HEK293T (cell line): Measurements from ENCODE around the gene DLG1.

ENCODE experiments used
- CTCF ChIA-PET: fragments of 350-600 bp; formaldehyde crosslinking; extraction: SDS; loops from one replicate; lab custom pipeline; 2021; ENCODE audit warnings: antibody characterized with exemption, inconsistent platforms; lab: Yijun Ruan, JAX
- POLR2A ChIA-PET: fragments of 350-600 bp; formaldehyde crosslinking; extraction: SDS; loops from one replicate; lab custom pipeline; 2020; ENCODE audit warnings: antibody characterized with exemption, inconsistent platforms; lab: Yijun Ruan, JAX
- DNase-seq: peaks from one replicate; pipeline ENCODE4 v3.0.0; 2012; ENCODE audit warnings: mixed read lengths; ENCODE audit errors: extremely low spot score
- ARNT ChIP-seq: fragments of 450-650 bp; IDR thresholded peaks from 2 replicates; pipeline ENCODE4 v1.6.1; 2017; ENCODE audit warnings: mild to moderate bottlenecking
- BHLHE40 ChIP-seq: fragments of 450-650 bp; IDR thresholded peaks from 2 replicates; pipeline ENCODE4 v1.6.1; 2016; ENCODE audit warnings: mild to moderate bottlenecking, moderate library complexity, borderline replicate concordance
- CTBP1 ChIP-seq: fragments of 450-650 bp; IDR thresholded peaks from 2 replicates; pipeline ENCODE4 v1.6.1; 2016; ENCODE audit warnings: borderline replicate concordance
- ELF4 ChIP-seq: fragments of 450-650 bp; IDR thresholded peaks from 2 replicates; pipeline ENCODE4 v1.6.1; 2017; ENCODE audit warnings: antibody characterized with exemption
- FOXA1 ChIP-seq: fragments of 450-650 bp; IDR thresholded peaks from 2 replicates; pipeline ENCODE4 v1.6.1; 2016; ENCODE audit warnings: mild to moderate bottlenecking
- FOXK2 ChIP-seq: fragments of 450-650 bp; IDR thresholded peaks from 2 replicates; pipeline ENCODE4 v1.6.1; 2016; ENCODE audit warnings: mild to moderate bottlenecking
- FOXM1 ChIP-seq: fragments of 450-650 bp; IDR thresholded peaks from 2 replicates; pipeline ENCODE4 v1.6.1; 2017; ENCODE audit warnings: mild to moderate bottlenecking, borderline replicate concordance
- HDGF ChIP-seq: fragments of 450-650 bp; IDR thresholded peaks from 2 replicates; pipeline ENCODE4 v1.6.1; 2017; ENCODE audit warnings: antibody characterized with exemption, borderline replicate concordance
- L3MBTL2 ChIP-seq: fragments of 450-650 bp; conservative IDR thresholded peaks from 2 replicates; pipeline ENCODE4 v1.6.1; 2016; ENCODE audit warnings: mild to moderate bottlenecking
- LEF1 ChIP-seq: fragments of 450-650 bp; IDR thresholded peaks from 2 replicates; pipeline ENCODE4 v1.6.1; 2017; ENCODE audit warnings: mild to moderate bottlenecking, borderline replicate concordance
- NFRKB ChIP-seq: fragments of 450-650 bp; IDR thresholded peaks from 2 replicates; pipeline ENCODE4 v1.6.1; 2016; ENCODE audit warnings: mild to moderate bottlenecking, moderate library complexity
- SP1 ChIP-seq: fragments of 450-650 bp; IDR thresholded peaks from 2 replicates; pipeline ENCODE4 v1.6.1; 2017
- SUZ12 ChIP-seq: fragments of 450-650 bp; IDR thresholded peaks from 2 replicates; pipeline ENCODE4 v1.6.1; 2016; ENCODE audit warnings: mild to moderate bottlenecking
- TARDBP ChIP-seq: fragments of 450-650 bp; IDR thresholded peaks from 2 replicates; pipeline ENCODE4 v1.6.1; 2016
- ZNF384 ChIP-seq: fragments of 450-650 bp; IDR thresholded peaks from 2 replicates; pipeline ENCODE4 v1.6.1; 2016
- TF ChIP-seq, protein P1 (sequence below): fragments of 450-650 bp; IDR thresholded peaks from 2 replicates; pipeline ENCODE4 v1.6.1; 2016

DLG1 gene

DNA sequence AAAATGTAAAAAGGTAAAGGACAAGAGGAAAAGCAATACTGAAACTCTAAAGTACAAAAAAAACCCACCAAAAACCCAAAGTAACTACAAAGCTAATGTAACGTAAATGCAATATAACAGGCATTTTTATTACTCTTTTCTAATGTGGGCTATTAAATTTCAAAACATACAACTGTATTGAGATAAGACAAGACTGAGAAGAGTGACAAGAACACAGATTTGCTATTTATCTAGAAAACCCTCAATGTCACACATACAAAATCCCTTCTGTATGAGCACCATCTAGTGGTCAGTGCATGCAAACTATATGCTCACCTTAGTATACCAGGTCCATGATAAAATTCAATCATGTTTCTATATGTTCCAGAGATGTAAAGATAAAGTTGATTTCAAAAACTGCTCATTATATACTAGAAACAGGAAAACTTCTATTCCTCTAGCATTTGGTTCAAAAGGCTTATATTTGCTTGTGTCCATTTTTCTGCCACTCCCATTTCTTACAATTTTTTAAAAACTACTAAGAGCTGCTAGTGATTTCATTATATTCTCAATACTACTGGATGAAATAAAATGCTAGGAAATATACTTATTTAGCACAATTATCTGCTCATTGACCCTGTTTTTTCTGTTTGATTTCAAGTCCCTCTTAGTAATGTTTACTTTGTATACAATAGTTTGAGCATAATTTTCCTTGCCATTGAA is 111.4 kb downstream of the DLG1 start:
- ChIA-PET POLR2A (no interaction called here), CTCF (no interaction called here)
- DNase-seq = peak; percentile 15
- TF ChIP-seq ELF4 = no peak
- TF ChIP-seq, protein P1, sequence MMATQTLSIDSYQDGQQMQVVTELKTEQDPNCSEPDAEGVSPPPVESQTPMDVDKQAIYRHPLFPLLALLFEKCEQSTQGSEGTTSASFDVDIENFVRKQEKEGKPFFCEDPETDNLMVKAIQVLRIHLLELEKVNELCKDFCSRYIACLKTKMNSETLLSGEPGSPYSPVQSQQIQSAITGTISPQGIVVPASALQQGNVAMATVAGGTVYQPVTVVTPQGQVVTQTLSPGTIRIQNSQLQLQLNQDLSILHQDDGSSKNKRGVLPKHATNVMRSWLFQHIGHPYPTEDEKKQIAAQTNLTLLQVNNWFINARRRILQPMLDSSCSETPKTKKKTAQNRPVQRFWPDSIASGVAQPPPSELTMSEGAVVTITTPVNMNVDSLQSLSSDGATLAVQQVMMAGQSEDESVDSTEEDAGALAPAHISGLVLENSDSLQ = peak; percentile 48; the same call in 1 of the 2 replicates

DNA sequence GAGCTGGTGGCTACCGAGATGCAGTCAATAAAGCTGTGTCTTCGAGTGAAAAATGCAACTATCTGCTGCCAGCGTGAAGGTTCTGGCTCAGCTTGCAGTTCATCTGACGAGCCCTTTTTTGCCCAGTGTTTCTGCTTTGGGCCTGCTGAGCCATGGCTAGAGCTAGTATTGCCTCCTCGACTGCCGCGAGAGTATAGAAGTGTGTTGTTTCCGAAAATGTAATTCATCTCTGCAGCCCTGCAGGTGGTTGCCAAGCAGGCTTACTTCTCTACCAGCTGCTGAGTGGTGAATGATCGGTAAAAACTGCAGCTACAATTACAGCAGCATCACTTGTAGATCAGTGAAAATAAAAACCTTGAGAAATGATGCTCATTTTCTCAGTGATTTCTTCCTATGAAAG is 114.8 kb downstream of the DLG1 start:
- CTCF ChIA-PET = interaction anchor here (0.8 kb wide), 1 partner anchor 154 kb away, joined by 3 read pairs; the partner anchor contains the start of gene MELTF
- DNase-seq = peak; percentile 7
- TF ChIP-seq ARNT (no peak), SP1 (no peak), NFRKB (no peak), SUZ12 (no peak), CTBP1 (no peak), HDGF (no peak), FOXM1 (no peak), TARDBP (no peak), FOXA1 (no peak), FOXK2 (no peak), BHLHE40 (no peak), LEF1 (no peak), ZNF384 (no peak), L3MBTL2 (no peak), ELF4 (no peak)
- TF ChIP-seq, protein P1 = no peak
- POLR2A ChIA-PET = interaction anchor here (1.0 kb wide), 1 partner anchor 180 kb away, joined by 3 read pairs; no protein-coding TSS in a partner anchor

DNA sequence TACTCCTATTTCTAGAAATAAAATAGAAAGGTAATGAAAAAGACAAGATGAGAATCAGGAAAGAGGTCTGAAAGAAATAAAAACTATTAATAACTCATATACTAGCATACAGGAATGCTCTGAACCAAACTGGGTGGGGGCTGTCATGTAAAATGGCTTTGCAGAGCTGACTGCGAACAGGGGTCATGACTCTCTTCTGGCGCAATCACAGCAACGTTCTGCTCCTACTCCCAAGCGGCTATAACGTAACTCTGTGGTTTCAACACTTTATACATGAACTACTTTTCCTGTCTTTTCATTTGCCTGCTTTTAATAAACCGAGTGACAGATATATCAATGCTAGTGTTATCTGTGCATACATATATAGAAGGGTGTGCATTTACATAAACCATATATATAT is 116.7 kb downstream of the DLG1 start:
- no peak for DNase-seq
- CTCF ChIA-PET = no interaction called here
- POLR2A ChIA-PET = no interaction called here

DNA sequence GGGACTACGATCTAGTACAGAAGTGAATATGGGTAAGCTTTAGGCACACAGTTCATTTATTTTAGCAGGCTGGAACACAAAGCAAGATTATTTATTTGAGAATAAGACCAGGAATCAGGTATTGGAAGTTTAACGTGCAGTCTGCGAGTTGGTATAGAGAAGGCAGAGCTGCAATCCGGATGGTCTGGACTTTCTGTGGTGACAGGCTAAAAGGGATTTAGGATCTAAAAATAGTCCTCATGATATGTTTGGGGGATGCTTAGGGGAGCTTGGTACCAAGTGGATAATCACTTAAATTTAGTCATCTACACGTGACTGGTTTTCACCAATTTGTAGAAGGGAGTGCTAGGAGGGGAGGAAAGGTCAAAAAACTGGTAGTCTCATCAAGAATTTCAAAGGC is 119.4 kb downstream of the DLG1 start:
- ChIA-PET CTCF (no interaction called here), POLR2A (interaction anchor here (0.6 kb wide), 1 partner anchor 154 kb away, joined by 3 read pairs; no protein-coding TSS in a partner anchor)
- DNase-seq = no peak
- TF ChIP-seq, protein P1 = no peak
- TF ChIP-seq NFRKB (no peak), SUZ12 (no peak), LEF1 (no peak), FOXA1 (no peak), FOXK2 (no peak), CTBP1 (no peak), TARDBP (no peak), ARNT (no peak), FOXM1 (no peak), L3MBTL2 (no peak), HDGF (no peak), ELF4 (no peak), SP1 (no peak)

More for the DNA sequence above, 116.7 kb downstream of the DLG1 start:
- TF ChIP-seq ELF4 (no peak), FOXA1 (no peak), CTBP1 (no peak), FOXM1 (no peak)

DNA sequence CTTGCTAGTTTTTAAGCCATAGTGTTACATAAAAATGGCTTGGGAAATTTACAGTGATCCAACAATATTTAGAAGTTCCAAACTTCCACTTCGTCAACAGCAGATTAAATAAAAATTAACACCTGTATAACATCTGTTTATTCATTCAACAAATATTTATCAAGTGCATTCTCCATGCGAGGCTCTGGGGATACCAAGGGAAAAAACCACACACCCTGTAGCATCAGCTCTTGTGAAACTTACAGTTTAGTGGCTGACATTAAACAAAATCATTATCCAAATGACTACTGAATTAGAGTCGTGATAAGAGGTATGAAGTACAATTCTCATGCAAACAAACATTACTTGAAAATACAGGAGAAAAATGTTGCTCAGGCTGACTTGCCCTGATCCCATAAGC is 122.9 kb downstream of the DLG1 start:
- DNase-seq = no peak
- POLR2A ChIA-PET = no interaction called here
- CTCF ChIA-PET = no interaction called here

More for the DNA sequence above, 122.9 kb downstream of the DLG1 start:
- TF ChIP-seq FOXK2 (no peak), L3MBTL2 (no peak), ELF4 (no peak), FOXM1 (no peak), TARDBP (no peak), HDGF (no peak), ZNF384 (no peak), SUZ12 (no peak), ARNT (no peak), BHLHE40 (no peak), CTBP1 (no peak)
- TF ChIP-seq, protein P1 = no peak
